ENCODE data around the gene MNAT1.

GRCh38 chr14:60812987-60813386 is 78.4 kb downstream of the MNAT1 start:
- no peak for TF ChIP-seq CTCF (conservative IDR thresholded peaks at IDR 0.05)
- no peak for TF ChIP-seq EZH2 (IDR thresholded peaks at IDR 0.05; ENCODE audit: low read depth)

Data from PC-9 (cell line).